Heart left ventricle (tissue), 13 donors: Measurements from ENCODE around the gene TBX18.

Experiments used
- CTCF ChIP-seq, 12 donors: fragments of 200-600 bp; sonication (generic) in 4 of 12; IDR thresholded peaks; one replicate each; pipeline versions ENCODE4 v1.5.0 to v1.8.0; 2018 to 2022; ENCODE audit warnings: antibody characterized with exemption in 12 of 12, mild to moderate bottlenecking in 5 of 12
- POLR2A ChIP-seq, 2 donors: fragments of 450-650 bp; IDR thresholded peaks; one replicate each; pipeline ENCODE4 v1.6.1; 2017; ENCODE audit warnings: antibody characterized with exemption in 2 of 2, mild to moderate bottlenecking in 2 of 2, moderate library complexity in 2 of 2
- donor health status: ischemic (EF 13 %, LVEDD 7.1; RV severe dilation, severe dysfunction).
- donor health status: DM: no; HTN: yes; CAD: no.
- donor health status: DM: no; HTN: no; CAD: no.
- donor health status: ischemic (EF 25% LVEDD 6.9; RV normal size, moderate dysfunction).
- donor health status: ischemic (EF 25% LVEDD 5.7; RV mildly dilated, moderate dysfunction).
- donor health status: ischemic (EF 35%, LVEDD 5.7; RV mildly dilated, moderate dysfunction).
- donor health status: nonischemic (EF 11% LVEDD 7.7; RV severe dilation, severe dysfunction).
- donor health status: DM: yes; HTN: yes; CAD: no.
- donor health status: PGD.
- donor health status: ischemic (EF 29% LVEDD 5.4; RV normal size, mild dysfunction).
- donor health status: nonischemic (EF 23%, LVEDD 6.1; RV moderate dilation, normal function).

GRCh38 chr6:84777888-84778287 is 13.5 kb upstream of the TBX18 start:
- TF ChIP-seq CTCF (IDR thresholded peaks at IDR 0.05) (no peak), POLR2A (IDR thresholded peaks at IDR 0.05) (no peak)
